Measurements from ENCODE around the gene DVL3. TPM values are rescaled to one million over a fixed set of nuclear protein-coding genes. Genes with fewer than 3 reads are reported as not detected.

DVL3 gene
- total RNA-seq, 2 experiments from 2014 or later = 38.5 to 65.6 TPM

GRCh38 chr3:184135149-184135910 is 19.8 kb upstream of the DVL3 start, which contains the start of gene EIF2B5:
Gene EIF2B5 (plus strand): TSS chr3:184135358. CDS start chr3:184135386, 28 bp downstream.
- BruUV-seq (replicated peaks) = no TSS peak

GRCh38 chr3:184135911-184136260 is 19.3 kb upstream of the DVL3 start:
- Histone ChIP-seq H3K79me2 (ENCODE audit: insufficient read depth, low read depth, low read length) (peaks cover 43% of the 10 kb centered on the region), H3K9me2 (ENCODE audit: insufficient read depth, low read length) (no peaks in the 10 kb centered on the region), H4K20me1 (ENCODE audit: insufficient read depth, low read length) (no peaks in the 10 kb centered on the region), H3K4me3 (ENCODE audit: low read depth, low read length, poor library complexity, severe bottlenecking) (peak overlapping the region; percentile 97), H3K4me1 (ENCODE audit: insufficient read depth, low read length, poor library complexity, severe bottlenecking) (peaks cover 20% of the 10 kb centered on the region), H3K36me3 (ENCODE audit: insufficient read depth, low read length) (peaks cover 34% of the 10 kb centered on the region), H3K4me2 (ENCODE audit: low read length) (peak overlapping the region; percentile 97), H3K27ac (ENCODE audit: low read depth, low read length, poor library complexity, severe bottlenecking) (peak overlapping the region; percentile 67), H2AFZ (ENCODE audit: low read length) (peak overlapping the region; percentile 87), H3K9me3 (ENCODE audit: low read length) (no peaks in the 10 kb centered on the region)
- no TSS peak for BruUV-seq (replicated peaks)
- ChIA-PET CTCF (ENCODE audit: unreplicated experiment) (no interaction called here), POLR2A (interaction anchor here (0.6 to 2.4 kb wide), 8 partner anchors 9 to 1020 kb away, joined by 3 to 9 read pairs (median 6); partner anchors contain the start of gene DVL3)
- no peak for TF ChIP-seq CTCF (conservative IDR thresholded peaks at IDR 0.05; ENCODE audit: low read length)
- no peak for TF ChIP-seq EZH2phosphoT487 (IDR thresholded peaks at IDR 0.05; ENCODE audit: borderline replicate concordance, low read depth, low read length)
- DNase-seq (ENCODE audit: low spot score) = no peak
- intact Hi-C loops (cut with micrococcal nuclease; ENCODE audit: unreplicated experiment) = loop anchor here (1.0 to 5.0 kb wide), 7 partner anchors 21 to 239 kb away; partner anchors contain the start of genes ABCF3, ALG3, AP2M1 and CLCN2

More at GRCh38 chr3:184135149-184135910, 19.8 kb upstream of the DVL3 start, which contains the start of gene EIF2B5:
- H3K9me3 ChIP-seq (ENCODE audit: low read length) = no peaks in the 10 kb centered on the region
- H3K4me2 ChIP-seq (ENCODE audit: low read length) = peak within 1 kb of the TSS; percentile 97
- TF ChIP-seq EZH2phosphoT487 (IDR thresholded peaks at IDR 0.05; ENCODE audit: borderline replicate concordance, low read depth, low read length) (no peak), CTCF (conservative IDR thresholded peaks at IDR 0.05; ENCODE audit: low read length) (peak; percentile 65)
- ChIA-PET CTCF (ENCODE audit: unreplicated experiment) (interaction anchor here (0.7 kb wide), 1 partner anchor 554 kb away, joined by 3 read pairs; no protein-coding TSS in a partner anchor), POLR2A (interaction anchor here (0.6 to 2.4 kb wide), 12 partner anchors 10 to 1019 kb away, joined by 3 to 9 read pairs (median 4); partner anchors contain the start of genes DVL3 and PARL)
- H3K9me2 ChIP-seq (ENCODE audit: insufficient read depth, low read length) = no peaks in the 10 kb centered on the region
- H3K36me3 ChIP-seq (ENCODE audit: insufficient read depth, low read length) = peaks cover 29% of the 10 kb centered on the region
- H3K4me3 ChIP-seq (ENCODE audit: low read depth, low read length, poor library complexity, severe bottlenecking) = peak within 1 kb of the TSS; percentile 97
- DNase-seq (ENCODE audit: low spot score) = peak; percentile 92
- H4K20me1 ChIP-seq (ENCODE audit: insufficient read depth, low read length) = no peaks in the 10 kb centered on the region
- H3K27ac ChIP-seq (ENCODE audit: low read depth, low read length, poor library complexity, severe bottlenecking) = peak within 1 kb of the TSS; percentile 67
- peak within 1 kb of the TSS; percentile 87 for H2AFZ ChIP-seq (ENCODE audit: low read length)
- H3K4me1 ChIP-seq (ENCODE audit: insufficient read depth, low read length, poor library complexity, severe bottlenecking) = peaks cover 20% of the 10 kb centered on the region
- intact Hi-C loops (cut with micrococcal nuclease; ENCODE audit: unreplicated experiment) = loop anchor here (1.0 to 5.0 kb wide), 7 partner anchors 22 to 238 kb away; partner anchors contain the start of genes ABCF3, ALG3, AP2M1 and CLCN2
- peaks cover 43% of the 10 kb centered on the region for H3K79me2 ChIP-seq (ENCODE audit: insufficient read depth, low read depth, low read length)

All from OCI-LY7 (cell line).